HG03520 (cell line): ENCODE results near the gene ACVR1.
"Not testable (repeated sequence)": the region's sequence is repeated elsewhere in the genome, so short reads cannot be mapped to it uniquely, and the experiment has no call there.

Source experiments
- ATAC-seq: cut with Tn5 transposase; IDR thresholded peaks from one replicate; pipeline ENCODE4 v1.9.1; 2021; ENCODE audit warnings: mild to moderate bottlenecking, moderate library complexity; ENCODE audit not compliant: unreplicated experiment

ACVR1 gene

DNA sequence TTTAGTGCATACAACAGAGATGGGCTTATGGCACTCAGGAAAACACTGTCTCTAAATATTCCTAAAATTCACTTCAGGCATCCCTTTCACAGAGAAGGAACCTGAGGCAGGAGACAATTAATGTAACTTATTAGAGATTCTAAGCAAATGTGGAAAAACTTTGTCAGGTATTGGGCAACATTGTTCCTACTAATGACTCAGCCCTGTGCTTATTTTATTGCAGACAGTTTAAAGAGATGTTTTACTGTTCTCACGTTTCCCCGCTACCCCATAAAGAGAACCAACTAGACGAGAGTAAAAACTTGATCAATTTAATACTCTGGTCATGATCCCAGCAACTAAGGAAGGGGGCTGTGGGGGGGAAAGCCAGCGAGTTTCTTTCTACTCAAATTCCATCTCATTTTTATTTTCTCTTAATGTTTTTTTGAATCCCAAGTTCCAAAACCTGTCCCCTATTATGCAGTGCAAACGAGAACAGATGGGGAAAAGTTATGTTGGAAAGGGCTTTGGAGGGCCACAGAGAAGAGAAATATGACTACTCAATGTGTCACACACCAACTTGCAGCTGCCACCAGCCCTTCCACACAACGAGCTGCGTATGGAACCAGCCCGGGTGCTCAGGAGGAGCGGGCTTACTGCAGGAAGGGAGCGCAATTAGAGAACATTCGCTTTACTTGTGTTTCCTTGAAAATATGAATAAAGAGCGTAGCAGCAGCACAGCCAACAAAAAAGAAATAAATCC, 18.7 kb upstream of the ACVR1 start:
- ATAC-seq = no peak

DNA sequence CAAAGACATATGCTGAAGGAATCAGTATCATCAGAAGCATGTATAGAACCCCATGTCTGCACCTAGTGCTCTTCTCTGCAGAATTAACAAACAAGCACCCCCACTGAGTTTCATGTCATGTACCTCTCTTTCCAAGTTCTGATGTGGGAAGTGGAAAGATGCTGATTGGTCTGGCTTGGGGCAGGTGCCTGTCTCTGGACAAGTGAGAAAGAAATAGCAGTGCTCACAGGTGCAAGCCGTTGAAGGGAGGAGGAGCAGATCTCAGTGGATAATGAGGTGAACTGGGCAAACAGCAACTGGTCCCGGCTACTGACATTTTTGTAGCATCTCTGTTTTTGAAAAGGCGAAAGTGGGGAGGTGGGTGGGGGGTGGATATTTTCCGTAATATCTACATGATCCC, 17.5 kb upstream of the ACVR1 start:
- ATAC-seq = no peak

DNA sequence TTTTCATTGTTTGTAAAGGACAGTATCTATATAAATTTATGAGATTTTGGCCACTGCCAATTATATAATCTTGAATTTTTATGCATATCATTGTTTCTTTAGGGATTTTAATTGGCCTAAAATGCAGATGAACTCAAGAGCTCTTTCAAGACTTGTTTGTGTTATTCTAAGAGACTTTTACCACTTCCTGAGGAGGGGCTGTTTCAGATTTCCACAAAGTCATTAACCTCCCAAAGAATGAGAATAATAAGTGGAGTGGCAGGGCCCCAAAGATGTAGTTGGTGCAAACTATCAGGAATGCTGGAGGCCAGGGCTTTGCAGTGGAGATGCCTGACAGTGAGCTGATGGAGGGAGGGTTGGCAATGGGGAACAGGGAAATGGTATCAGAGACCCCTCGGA, 15.5 kb upstream of the ACVR1 start:
- ATAC-seq = no peak

DNA sequence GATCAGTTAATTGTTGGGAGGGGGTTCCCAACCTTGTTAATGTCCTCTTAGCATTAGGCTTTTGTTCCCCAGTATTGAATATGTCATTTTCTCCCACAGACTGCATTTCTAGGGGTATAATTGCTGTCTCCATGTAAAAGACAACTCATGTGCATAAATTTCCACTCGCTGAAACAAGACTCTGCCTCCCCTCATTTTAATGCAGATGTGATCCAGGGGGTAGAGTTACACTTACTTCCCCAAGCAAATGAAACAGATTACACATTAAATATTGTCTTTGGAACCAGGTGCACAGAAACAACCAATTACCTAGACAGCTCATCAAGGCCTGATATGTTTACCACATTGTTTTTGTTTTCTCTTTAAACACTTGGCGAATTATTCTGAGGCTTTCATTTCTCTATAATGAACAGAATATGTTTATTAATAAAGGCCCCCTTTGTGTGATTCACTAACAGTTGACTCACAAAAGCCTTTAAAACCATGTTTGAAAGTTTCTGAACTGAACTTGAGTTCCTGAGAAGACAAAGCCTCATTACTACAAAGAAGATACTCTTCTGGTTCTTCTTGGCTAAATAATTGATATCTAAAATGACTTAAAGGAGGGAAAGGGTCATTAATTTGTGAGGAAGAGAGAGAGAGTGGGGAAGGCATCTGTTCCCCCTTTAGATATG, 15.0 kb upstream of the ACVR1 start:
- ATAC-seq = no peak

DNA sequence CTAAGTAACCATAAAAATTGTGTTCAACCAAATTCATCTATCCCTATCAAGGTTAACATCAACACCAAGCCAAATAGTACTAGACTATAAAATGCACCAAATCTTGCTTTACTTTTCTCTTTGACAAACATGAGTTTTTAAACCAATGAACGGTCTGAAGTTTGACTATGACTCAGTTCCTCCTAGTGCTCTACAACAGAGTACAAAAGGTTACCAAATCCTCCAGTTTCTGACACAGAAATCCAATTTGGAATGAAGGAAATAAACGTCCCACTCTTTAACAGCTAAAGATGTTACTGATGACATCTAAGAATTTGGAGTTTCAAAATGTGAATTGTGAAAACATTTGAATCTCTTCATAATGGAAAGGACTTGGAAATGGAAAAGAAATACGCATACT, 11.8 kb upstream of the ACVR1 start:
- ATAC-seq = no peak

DNA sequence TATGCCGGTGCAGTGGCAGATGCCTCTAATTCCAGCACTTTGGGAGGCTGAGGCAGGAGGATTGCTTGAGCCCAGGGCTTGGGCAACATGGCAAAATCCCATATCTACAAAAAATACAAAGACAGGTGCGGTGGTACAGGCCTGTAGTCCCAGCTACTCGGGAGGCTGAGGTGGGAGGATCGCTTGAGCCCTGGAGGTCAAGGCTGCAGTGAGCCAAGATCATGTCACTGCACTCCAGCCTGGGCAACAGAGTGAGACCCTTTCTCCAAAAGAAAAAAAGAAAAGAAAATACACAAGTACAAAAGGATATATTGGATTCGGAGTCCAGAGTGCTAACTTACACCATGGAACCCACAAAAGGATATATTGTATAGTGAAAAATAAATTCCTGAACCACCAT, 8.4 kb upstream of the ACVR1 start:
- ATAC-seq = not testable (repeated sequence)

DNA sequence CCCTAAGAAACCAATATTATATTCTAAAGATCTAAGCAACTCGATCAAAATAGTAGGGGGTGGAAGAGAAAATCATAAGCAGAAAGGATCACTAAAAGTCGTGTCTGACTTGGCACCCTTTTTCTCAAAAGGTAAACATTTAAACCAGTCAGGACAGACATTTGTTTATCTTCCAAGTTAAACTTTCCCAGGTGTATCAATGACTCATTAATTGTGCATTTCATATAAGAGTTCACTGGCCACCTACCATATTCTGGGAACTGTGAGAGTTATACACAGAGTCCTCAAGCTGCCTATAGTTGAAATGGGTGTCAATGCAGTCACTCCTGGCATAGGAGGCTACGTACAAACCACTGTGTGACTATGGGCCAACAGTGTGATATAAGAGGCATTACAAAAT, 4.8 kb upstream of the ACVR1 start:
- no peak for ATAC-seq

DNA sequence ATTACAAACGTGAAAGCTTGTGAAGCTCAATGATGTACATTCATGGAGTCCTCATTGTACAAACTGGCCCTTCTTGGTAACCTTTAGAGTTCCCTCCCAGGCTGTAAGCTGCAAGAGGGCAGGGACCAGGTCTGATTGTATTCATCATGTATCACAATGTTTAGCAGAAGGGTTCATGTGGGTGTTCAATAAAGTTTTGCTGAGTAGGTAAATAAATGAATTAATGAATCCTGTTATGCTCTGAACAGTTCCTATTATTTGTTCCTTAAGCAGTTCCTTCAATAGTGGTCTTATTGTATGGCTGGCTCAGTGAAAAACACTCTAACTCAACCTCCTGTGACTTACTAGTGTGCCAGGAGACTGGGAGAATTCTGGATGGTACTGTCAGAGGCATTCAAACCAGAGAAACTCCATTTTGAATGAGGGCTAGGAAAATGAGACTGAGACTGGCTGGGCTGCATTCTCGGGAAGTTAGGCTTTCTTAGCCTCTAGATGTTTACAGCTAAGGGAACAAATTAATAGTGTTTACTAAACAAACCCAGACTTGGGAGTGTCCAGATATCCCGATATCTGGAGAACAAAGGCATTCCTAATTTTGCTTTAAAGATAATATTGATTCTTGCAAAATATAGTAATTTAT, 1.8 kb upstream of the ACVR1 start:
- no peak for ATAC-seq

DNA sequence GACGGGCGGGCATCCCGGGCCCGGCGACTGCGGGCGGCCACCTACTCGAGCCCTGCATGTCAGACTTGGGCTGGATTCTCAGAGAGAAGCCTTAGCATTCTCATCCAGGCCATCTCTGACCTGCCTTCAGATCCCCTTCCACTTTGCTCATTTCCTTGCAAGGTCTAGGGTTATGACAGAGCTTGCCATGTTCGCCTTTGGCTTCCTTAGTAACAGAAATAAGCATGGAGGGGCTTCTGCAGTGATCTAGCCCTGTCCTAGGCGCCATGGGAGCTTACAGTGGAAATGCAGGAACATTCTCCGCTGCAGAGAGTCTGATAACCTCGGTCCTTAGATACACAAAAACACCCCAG, 632 bp upstream of the ACVR1 start:
- no peak for ATAC-seq

DNA sequence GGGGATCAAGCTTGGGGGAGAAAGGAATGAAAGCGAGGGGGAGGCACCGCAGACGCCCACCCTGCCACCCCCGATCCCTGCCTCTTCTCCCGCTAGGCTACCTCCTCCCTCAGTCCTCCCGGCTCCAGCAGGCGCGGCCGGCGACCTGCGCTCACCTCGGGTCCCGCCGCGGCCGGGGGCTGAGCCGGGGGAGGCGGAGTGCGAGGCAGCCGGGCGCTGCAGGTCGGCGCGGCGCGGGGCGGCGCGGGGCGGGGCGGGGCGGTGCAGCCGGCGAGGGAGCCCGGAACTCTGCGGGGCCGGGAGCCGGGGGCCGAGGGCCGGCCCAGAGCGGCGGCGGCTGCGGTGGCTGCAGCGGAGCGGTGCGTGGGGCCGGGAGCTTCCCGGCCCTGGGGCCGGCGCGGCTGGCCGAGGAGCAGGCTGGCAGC, 477 bp downstream of the ACVR1 start:
- peak; percentile 45 for ATAC-seq

DNA sequence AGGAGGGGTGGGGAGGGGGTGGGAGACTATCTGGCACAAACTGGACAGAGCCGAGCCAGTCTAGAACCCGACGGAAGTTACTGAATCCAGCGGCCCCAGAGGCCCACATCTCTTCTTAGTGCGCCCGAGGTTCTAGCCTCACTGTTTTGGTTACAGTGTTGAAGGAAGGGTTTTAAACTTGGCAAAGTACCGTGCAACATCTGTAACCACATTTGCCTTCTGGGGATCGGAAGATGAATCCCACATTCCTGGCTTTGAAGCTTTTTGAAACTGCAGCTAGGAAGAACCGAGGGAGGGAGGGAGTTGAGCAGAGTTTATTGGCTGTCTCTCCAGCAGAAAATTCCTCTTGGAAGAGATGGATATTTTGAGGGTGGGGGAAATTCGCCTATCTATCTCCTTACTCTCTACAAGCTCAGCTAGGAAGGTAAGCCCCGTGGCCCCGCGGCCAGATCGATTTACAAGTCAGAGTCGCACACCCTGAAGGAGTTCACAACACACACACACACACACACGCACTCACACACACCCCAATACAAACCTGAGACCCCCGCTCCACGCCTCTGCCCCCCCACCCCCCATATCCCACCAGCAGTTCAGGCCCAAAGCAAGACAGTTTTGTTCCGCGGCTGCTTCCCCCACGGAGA, 1.0 kb downstream of the ACVR1 start:
- ATAC-seq = no peak

DNA sequence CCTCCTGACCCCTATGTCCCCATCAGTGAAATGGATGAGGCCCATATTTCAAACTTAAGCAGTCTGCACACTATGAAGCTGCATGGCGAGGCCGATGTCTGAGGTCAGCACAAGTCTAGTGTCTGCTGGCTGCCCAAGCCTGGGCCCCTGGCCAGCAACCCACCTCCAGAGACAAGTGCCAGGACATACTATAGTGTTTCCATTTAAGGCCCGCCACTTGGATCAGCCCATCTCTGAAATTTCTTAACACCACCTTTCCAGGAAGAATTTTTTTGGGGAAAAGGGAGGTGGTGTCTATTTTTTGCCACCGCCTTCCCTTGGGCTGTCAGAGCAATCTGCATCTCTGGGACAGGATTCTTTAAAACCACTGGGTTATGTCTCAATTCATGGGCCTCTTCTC, 1.8 kb downstream of the ACVR1 start:
- no peak for ATAC-seq

DNA sequence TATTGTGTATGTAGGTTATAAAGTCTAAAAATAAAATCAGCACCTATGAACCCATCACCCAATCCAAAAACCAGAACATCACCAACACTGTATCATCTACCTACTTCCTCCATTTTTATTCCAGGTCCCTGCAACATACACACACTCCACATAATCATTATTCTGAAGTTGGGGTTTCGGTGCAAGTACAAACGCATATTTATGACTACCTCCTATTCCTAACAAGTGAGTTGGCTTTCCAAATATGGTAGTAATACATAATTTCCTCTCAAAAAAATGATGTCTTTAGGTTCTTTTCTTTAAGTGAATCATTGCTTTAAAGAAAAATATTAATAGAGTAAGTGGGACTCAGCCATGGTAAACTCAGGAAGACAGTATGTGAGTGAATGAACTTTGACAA, 3.3 kb downstream of the ACVR1 start:
- ATAC-seq = no peak

DNA sequence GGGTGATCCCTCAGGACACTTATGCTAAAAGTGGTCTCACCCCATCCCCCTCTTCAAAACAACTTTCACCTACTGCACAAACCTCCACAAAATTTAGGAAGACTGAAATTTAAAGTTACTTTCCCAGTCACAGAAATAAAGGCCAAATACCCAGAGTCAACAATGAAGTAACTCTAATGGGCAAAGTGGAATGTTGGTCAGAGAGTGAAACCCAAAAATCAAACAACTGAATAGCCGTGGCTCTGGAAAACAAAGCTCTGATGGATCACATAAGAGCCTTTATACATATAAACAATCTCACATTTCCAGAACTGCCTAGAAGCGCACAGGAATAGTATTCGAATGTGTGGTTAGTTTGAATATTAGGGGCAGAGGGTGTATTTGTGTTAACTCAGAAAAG, 4.7 kb downstream of the ACVR1 start:
- no peak for ATAC-seq

DNA sequence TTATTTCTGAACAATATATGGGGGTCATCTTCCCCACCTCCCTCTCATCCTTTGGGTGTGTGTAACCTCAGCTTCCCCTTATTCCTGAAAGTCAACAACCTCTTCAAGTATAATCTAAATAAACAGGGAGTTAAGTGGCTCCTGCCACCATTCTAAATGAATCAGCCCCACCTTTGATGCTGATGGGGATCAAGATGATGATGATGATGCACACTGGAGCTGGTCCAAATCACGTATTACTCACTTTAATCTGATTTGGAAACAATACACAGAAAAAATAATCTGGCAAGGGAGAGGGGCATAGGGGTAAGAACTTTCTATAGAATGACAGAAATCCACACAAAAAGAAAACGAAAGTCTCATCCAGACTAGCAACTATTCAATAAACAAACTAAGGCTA, 7.1 kb downstream of the ACVR1 start:
- ATAC-seq = no peak

DNA sequence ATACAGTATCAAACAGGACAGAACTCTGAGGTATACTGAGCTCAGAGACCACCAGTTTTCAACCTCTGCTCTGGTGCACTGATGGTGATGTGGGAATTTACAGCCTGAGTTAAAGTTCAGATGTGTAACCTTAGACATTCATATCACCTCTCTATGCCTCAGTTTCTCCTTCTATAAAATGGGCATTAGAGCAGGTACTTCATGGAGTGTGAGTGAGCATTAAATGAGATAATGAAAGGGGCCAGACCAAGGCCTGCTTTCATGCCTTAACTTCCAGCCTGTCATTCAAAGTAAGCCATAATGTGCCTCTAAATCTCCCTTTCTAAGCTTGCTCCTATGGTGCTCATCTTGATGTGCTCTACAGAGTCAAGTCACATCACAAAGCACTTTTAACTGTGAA, 8.4 kb downstream of the ACVR1 start:
- no peak for ATAC-seq

DNA sequence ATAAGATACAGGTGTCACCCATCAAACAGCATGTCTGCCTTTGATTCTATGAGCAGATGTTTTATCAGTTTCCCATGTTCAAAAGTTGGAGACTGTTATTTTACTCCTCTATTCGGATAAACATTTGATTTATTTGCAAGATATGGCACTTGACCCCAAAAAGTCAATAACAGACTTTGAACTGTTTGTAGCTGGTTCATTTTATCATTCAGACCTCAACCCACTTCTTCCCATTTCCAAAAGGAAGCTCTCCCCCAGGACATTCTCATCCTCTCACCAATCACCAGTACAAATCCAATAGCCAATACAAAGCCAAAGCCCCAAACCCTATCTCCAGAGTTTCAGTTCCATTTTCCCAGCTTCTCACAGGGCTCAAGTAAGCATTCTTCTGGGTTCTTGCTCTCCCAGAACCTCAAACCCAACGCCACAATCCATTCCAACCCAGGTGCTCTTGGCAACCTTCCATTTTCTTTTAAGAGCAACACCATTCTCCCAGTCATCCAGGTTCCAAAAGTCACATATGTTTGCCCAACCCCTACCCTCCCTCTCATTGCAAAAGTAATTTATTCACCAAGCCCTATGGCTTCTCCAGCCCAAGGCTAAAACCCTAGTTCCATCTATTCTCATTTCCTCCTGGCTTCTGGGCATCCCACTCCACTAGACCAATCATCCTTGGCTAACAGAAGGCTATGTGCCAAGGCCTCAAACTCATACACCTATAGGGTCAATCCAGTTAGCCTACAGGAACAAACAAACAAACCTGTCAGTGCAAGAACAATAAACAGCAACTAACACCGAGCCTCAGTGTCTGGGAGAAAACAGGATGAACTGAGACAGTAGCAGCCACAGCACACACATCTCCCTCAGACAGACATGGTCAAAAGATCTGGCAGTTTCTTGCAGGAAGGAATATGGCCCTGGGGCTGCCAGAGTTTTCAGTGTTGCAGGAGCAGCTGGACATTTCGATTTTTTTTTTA, 9.2 kb downstream of the ACVR1 start:
- ATAC-seq = no peak

DNA sequence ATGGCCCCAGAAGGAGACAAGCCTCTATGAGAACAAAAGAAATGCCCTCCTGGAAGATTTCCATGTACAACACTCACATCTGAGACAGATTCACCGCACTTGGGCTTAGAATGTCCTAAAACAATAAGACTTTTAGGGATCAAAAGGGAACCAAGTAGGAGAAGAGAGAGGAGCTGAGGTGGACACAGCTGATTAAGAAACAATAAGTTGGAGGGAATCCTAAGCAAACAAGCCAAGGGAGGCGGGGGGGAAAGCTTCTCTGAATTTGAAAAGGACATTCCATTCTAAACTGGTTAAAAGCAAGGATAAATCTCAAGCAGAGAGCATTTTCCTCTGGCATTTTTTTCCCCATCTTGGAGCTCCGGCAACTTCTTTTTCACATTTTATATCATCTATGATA, 9.9 kb downstream of the ACVR1 start:
- ATAC-seq = no peak

DNA sequence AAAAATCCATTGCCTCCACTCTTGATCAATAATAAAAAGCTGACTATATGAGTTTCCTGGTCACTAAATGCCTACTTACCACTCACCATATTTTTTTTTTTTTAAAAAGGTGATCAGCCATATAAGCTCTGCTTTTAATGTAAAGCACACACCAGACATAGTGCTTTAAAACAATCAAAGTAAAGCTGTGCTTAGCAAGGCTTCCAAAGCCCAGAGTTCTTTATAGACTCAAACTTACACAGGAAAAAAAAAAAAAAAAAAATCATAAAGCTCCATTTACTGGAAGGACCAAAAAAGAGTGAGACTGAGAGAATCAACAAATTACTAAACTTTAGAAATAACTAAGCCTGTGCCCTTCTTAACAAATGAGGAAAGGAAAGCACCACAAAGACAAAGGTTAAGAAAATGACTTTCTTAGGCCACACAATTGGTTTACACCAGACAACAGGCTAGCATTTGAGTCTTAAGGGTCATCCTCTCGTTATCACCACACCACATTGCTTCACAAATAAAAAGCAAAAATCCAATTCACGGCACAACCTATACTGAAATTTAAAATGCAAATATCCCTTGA, 11.2 kb downstream of the ACVR1 start:
- ATAC-seq = no peak

DNA sequence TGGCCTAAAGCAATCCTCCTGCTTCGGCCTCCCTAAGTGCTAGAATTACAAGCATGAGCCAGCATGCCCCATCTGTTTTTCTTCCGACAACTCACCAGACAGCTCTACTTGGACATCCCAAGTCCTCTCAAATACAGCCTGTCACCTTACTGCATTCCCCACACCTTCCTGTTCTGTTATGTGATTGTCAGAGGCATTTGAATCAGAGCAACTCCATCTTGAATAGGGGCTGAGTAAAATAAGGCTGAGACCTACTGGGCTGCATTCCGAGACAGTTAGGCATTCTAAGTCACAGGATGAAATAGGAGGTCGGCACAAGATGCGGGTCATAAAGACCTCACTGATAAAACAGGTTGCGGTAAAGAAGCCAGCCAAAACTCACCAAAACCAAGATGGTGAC, 17.3 kb downstream of the ACVR1 start:
- no peak for ATAC-seq
